M059J (cell line): ENCODE data around the gene BFAR. TPM values are rescaled to one million over a fixed set of nuclear protein-coding genes. Genes with fewer than 3 reads are reported as not detected.
"Not testable (repeated sequence)": the region's sequence is repeated elsewhere in the genome, so short reads cannot be mapped to it uniquely, and the experiment has no call there.

Source experiments
- DNase-seq: peaks from one replicate; pipeline ENCODE4 v3.0.0-alpha.2; 2012; ENCODE audit warnings: low read depth
- total RNA-seq: library from RNA; depleted of rRNA; stranded (reverse); fragments of >200 nt; shearing (Covaris generic); gene quantifications from 2 replicates; pipeline ENCODE4 v1.2.3, GENCODE V29; 2014; rRNA removed

BFAR gene
- total RNA-seq, 1 experiment from 2014 or later: 181 TPM

- not testable (repeated sequence) for DNase-seq
These were observed 61.4 kb downstream of the BFAR start, which contains the start of gene PLA2G10 for GRCh38 chr16:14694129-14694528. PLA2G10 (minus strand) TSS chr16:14694308; CDS start chr16:14694229, 79 bp downstream.

GRCh38 chr16:14701859-14702258 is 69.1 kb downstream of the BFAR start:
- DNase-seq: not testable (repeated sequence)

DNA sequence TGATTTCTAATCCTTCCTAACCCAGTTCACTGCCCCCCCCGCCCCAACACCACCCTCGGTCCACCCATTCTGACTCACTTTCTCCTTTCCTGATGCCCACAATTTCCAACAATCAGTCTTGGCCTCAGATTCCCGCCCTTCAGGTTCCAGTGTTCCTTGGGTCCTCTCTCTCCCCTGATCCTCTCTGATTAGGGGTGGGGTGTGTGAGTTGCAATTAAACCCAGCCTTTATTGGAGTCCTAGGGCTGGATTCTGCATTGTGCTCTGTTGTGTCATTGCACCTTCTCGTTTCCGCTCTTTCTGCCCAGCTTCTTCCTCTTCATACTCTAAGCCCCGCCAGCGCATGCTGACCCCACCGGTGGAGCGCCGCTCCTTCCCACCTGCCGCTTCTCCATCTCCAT is 69.9 kb downstream of the BFAR start:
- not testable (repeated sequence) for DNase-seq

DNA sequence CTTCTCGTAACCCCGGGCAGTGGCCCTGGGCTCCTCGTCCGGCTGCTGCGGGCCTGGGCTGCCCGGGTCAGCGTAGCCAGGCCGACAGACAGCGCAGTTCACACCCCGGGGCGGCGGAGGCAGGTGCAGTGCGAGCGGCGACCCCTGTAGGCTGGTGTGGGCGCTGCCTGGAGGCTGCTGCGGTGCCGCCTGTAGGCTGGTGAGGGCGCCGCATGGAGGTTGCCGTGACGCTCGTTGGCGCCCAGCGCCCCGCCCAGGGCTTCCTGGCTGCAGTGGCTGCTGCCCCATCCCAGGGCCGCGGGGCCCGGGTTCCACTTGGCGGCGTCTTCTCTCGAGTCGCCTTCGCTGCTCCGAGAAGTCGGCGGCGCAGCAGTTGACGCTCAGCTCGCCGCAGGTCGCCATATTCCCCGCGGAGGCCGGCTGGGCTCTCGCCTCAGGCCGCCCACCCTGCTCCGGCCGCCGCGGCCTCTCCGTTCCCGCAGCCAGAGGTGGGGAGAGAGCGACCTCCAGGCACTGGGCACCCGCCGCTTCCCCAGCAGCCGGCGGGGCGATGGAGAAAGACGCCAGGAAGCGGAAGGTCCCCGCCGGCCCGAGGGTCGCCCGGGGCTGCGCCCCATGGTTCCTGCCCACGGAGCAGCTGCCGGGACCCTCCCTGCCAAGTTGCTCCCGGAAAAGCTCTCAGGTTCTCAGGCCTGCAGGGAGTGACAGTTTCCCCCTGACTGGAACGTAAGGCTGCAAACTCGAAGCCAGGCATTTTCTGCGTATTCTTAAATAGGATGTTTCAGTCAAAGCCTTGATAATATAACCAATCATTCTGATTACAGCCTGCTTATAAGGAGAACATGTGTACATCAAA is 70.6 kb downstream of the BFAR start, which contains the start of gene NPIPA3:
Gene NPIPA3, plus strand, starts transcription at position 256 of the 856 bp plus-strand sequence. CDS start 5,533 bp downstream, outside the sequence.
- DNase-seq: not testable (repeated sequence)

Other genes with a start within 250 kb of the BFAR start
- 50.2 and 54.3 TPM in 2 replicates for gene PARN, start 2.7 kb upstream of the BFAR start, total RNA-seq
- not detected in 2 replicates for gene PLA2G10, start 61.4 kb downstream of the BFAR start, total RNA-seq
- 0.22 TPM in 1 of 2 replicates, not detected in the other for gene NPIPA3, start 70.5 kb downstream of the BFAR start, total RNA-seq
- gene NPIPA2, start 109.6 kb downstream of the BFAR start, total RNA-seq: 0.34 TPM in 1 of 2 replicates, not detected in the other
- gene NOMO1, start 200.8 kb downstream of the BFAR start, total RNA-seq: 88.4 and 115 TPM in 2 replicates